Bone marrow (tissue), 2 donors: ENCODE data around the gene GCSAM.

ENCODE experiments used
- DNase-seq, 2 donors: peaks; one replicate each; lab custom pipeline; 2025; lab: John Stamatoyannopoulos, UW

The GCSAM gene

GRCh38 chr3:112129925-112130637 lies 3.0 kb downstream of the GCSAM start:
- DNase-seq, result no peak

- DNase-seq, result peak in 1 of 2 donors; percentile 76
These were observed 4.0 kb downstream of the GCSAM start for GRCh38 chr3:112128843-112129727.

GRCh38 chr3:112127522-112128494 lies 5.2 kb downstream of the GCSAM start:
- DNase-seq, result peak in 1 of 2 donors; percentile 58

GRCh38 chr3:112126511-112126911 lies 6.5 kb downstream of the GCSAM start:
- DNase-seq, result no peak

DNA sequence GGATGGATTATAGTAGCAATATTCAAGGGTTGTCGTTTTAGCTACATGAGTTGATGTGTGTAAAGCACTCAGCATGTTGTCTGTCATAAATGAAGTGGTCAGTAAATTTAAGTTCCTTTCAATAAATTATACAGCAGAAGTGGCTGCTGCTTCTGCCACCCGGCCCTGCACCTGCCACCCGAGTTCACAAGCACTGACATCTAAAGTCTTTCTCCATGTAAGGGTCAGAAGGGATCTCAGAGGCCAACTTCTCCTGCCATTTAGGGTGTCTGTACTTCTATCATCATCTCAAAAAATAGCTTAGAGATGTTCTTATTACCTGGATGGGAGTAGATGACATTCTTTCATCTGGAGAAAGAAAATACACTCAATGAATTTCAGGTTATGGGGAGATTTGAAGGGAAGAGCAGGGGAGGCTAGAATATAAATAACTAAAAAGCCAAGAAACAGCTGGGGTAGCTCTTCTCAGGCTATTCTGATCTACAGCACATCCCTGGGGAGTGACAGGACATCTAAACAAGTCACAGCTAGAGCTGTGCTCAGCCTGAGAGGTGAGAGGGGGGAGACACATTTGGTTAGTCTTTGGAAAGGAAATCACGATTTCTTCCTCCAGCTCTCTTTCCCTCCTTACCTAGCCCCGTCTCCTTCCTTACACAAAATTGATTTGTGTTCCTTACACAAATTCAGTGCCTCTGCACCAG lies 8.0 kb downstream of the GCSAM start:
- DNase-seq, result no peak

DNA sequence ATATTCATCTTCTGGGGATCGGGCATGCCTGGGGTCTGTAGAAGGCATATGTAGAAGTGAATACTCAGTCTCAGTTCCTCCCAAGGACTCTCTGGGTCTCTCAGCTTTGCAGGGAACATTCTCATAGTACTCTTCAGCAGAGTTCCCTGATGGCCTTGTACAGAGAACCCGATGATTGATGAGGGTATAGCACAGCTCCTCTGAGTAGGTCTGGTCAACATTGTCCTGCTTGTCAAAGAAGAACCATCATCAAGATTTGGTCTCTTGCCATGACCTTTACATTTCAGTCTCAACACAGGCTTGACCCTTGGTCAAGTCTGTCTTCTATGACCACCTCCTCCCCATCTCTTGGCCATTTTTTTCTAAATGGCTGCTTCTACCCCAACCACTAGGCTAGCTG lies 9.5 kb downstream of the GCSAM start:
- no peak for DNase-seq

GRCh38 chr3:112122870-112123269 lies 10.2 kb downstream of the GCSAM start:
- DNase-seq, result no peak

DNA sequence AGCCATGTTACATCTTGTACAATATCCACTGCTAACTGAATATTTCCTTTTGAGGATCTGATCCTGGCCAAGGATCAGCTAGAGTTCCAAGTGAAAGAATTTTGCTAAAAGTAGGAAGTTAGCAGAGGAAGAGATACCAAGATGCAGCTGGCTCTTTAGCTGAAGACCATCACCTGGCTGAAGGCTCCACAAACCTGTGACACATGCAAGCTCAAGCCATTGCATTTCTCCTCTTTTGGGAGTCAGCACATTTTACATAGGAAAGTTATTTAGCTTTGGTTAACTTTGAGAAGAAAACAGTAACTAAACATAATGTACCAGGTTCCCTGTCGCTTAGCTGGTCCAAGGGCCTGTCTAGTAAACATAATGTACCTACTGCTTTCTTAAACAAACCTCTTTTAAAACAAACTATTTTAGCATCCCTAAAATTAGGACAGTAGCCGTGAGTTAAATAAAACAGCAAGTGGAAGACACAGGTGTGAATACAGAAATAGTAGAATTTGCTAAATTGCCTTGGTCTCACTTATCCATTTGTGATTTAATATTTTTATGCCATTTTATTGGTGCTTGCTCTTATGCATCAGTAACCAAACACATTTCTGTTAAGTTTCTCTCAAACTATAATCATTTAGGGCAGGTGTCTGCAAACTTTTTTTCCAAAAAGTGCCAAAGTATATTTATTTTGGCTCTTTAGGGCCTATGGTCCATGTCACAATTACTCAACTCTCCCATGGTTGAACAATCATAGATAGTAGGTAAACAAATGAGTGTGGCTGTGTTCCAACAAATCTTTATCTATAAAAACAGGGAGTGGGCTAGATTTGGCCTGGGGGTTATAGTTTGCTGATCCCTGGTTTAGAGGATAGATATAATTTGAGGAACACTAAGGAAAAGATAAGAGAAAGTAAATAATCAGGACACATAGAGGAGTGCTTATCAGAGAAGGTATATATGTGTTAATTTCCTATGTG lies 11.2 kb downstream of the GCSAM start:
- no peak for DNase-seq

GRCh38 chr3:112119962-112120836 lies 12.8 kb downstream of the GCSAM start:
- peak in 1 of 2 donors; percentile 73 for DNase-seq

- peak in 1 of 2 donors; percentile 62 for DNase-seq
These were observed 15.0 kb downstream of the GCSAM start for GRCh38 chr3:112117841-112118571.

- DNase-seq, result no peak
These were observed 15.6 kb downstream of the GCSAM start for GRCh38 chr3:112117415-112117814.

DNA sequence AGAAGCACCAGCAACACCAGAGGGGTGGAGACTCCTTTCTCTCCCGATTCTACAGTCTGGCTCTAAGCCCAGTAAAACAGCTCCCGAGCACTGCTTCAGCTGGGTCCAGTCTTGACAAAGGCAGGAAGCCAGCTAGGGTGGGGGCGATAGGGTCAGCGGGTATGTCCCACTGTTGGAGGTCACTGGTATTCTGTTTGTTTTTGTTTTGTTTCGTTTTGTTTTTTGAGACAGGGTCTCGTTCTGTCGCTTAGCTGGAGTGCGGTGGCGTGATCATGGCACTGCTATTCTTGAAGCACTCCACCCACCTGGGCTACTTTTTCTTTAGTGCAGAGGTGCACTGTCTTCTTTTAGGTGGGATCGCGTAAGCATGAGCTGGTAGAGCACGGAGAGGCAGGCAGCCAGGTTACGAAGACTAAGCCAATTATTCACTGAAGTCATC lies 16.3 kb downstream of the GCSAM start:
- no peak for DNase-seq

DNA sequence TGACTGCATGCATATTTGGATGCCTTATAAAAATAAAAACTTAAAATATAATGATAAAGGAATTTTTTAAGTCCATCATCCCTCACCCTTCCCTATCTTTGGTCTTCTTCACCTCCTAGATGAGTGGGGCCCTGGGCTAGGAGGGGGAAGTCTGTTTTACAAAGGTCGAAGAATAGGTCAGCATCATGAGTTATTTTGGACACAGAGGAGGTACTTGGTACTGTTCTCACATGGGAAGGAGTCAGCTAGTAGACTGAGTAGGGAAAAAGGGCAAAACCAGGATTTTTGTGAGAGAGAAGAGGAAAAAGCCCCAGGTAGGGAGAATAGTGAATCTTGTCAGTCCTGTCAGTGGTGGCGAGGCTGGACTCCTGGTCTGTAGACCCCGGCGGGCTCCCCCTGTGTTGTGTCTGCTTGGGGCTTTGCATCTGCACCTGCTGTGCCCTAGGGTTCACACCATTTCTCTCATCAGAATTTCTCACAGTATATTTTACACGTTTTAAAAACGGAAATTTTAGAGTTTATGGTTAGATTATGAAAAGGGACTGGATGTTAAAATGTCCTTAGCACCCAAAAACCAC lies 17.2 kb downstream of the GCSAM start:
- no peak for DNase-seq

DNA sequence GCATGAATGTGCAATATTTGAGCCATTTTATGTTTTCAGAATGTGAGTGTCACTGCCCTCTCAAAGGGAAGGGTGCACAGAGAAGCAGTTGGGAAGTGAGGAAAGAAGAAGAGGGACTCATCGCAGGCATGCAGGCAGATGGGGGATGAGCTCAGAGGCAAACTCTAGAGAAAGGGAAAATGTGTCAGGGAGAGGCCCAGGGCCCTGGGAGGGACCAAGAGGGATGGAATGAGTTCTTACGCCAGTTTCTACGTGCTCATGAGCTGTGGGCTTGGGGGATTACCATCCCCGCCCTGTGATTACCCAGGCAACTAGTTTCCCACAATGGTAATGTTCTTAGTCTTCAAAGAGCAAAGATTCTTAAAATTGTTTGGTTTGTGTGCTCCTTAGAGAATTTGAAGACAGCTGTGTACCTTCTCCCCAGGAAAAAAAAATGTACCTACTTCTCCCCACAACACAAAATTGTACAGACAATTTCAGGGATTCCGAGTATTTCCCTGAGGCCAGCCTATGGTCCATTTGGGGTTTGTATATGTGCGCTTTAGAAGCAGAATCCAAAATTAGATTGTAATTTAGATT lies 17.8 kb downstream of the GCSAM start:
- DNase-seq, result no peak

- DNase-seq, result no peak
These were observed 18.4 kb downstream of the GCSAM start for GRCh38 chr3:112114576-112115160.

DNA sequence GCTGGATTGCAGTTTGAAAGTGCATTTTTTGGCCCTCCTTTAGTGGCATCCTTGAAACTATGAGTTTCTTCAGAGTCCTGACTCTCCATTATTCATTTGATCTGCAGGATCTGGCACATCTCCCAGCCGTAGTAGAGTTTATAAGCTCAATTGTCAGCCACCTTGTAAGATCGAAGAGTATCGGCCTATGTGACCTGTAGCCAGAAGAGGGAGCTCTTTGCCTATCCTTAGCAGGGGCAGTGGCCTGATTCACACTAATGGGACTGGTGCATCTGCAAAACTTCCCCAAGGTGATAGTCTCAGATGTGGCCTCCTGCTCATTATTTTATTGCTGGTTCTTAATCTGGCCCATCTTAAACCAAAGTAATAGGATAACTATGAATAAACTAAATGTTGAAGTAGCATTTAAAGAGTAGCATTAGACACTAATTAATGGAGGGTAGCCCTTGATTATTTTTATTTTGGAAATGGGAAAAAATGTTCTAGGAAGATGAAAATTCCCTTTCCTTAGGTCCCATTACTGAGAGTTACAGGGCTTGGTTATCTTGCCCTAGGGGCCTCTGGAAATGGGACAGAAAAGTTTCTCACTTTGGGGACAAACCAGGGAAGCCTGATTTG lies 21.2 kb downstream of the GCSAM start:
- peak in 1 of 2 donors; percentile 68 for DNase-seq

DNA sequence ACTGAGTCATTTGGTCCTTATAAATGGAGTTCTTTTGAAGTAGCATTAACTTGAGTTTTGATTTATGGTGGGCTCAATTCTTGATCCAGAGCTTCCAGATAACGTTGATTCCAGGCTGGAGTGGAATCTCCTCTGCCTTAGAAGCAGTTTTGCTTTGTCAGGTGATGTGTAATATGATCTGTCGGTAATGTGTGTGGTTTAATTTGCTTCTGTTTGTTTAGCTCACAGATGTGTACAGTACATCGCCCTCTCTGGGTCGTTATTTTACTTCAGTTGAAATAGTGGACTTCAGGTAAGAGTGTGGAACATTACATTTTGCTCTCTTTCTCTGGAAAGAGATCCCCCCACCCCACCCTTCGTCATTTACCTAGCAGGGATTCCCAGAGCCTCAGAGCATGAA lies 23.7 kb downstream of the GCSAM start:
- no peak for DNase-seq
